K562 (cell line): ENCODE measurements around the gene NUDCD3. TPM values are rescaled to one million over a fixed set of nuclear protein-coding genes. Genes with fewer than 3 reads are reported as not detected.

Experiments used
- ADNP ChIP-seq: fragments of 200-800 bp; sonication (Bioruptor generic); IDR thresholded peaks from 2 replicates; pipeline ENCODE4 v1.6.1; 2016; ENCODE audit warnings: missing genetic modification characterization, missing compliant biosample characterization
- ARID2 ChIP-seq: fragments of 450-650 bp; IDR thresholded peaks from 2 replicates; pipeline ENCODE4 v1.6.1; 2017; ENCODE audit warnings: antibody characterized with exemption, mild to moderate bottlenecking
- ERF ChIP-seq: fragments of 450-650 bp; formaldehyde crosslinking; IDR thresholded peaks from 2 replicates; pipeline ENCODE4 v1.4.0; 2020; ENCODE audit warnings: mild to moderate bottlenecking, mixed read lengths
- FOSL1 ChIP-seq: fragments of 200-800 bp; sonication (Bioruptor generic); conservative IDR thresholded peaks from 2 replicates; pipeline ENCODE4 v1.6.1; 2016; ENCODE audit warnings: missing genetic modification characterization, missing compliant biosample characterization
- HDAC3 ChIP-seq: fragments of 450-650 bp; IDR thresholded peaks from 2 replicates; pipeline ENCODE4 v1.6.1; 2018; ENCODE audit warnings: borderline replicate concordance, mild to moderate bottlenecking, moderate library complexity; ENCODE audit not compliant: partially characterized antibody
- OTX1 ChIP-seq: fragments of 450-650 bp; formaldehyde crosslinking; IDR thresholded peaks from 2 replicates; pipeline ENCODE4 v1.4.0; 2022; ENCODE audit warnings: mild to moderate bottlenecking
- PHTF2 ChIP-seq: fragments of 250-450 bp; sonication (Bioruptor Pico); IDR thresholded peaks from 2 replicates; pipeline ENCODE4 v1.5.0; 2021; ENCODE audit warnings: mild to moderate bottlenecking
- POU5F1 ChIP-seq: fragments of 150-350 bp; IDR thresholded peaks from 2 replicates; pipeline ENCODE4 v1.6.1; 2014; ENCODE audit warnings: borderline replicate concordance, low read length, low read depth, mild to moderate bottlenecking; ENCODE audit not compliant: partially characterized antibody
- PRMT5 ChIP-seq: sonication (generic); formaldehyde crosslinking; IDR thresholded peaks from 2 replicates; pipeline ENCODE4 v1.5.0; 2020; ENCODE audit warnings: missing genetic modification reagents
- SRF ChIP-seq, 2 experiments: fragments of 250-450, 450-650 bp in 1 of 2; sonication (Bioruptor Pico) in 1 of 2; sonication (generic) in 1 of 2; formaldehyde crosslinking; IDR thresholded peaks; 2 replicates each; pipeline versions ENCODE4 v1.5.0 to v1.5.1; 2020 to 2022; ENCODE audit warnings: mild to moderate bottlenecking in 1 of 2, missing genetic modification reagents in 1 of 2
- TEAD1 ChIP-seq, 2 experiments: fragments of 450-650 bp in 1 of 2; sonication (generic) in 1 of 2; formaldehyde crosslinking; IDR thresholded peaks; 2 replicates each; pipeline versions ENCODE4 v1.4.0 to v1.8.0; 2020 to 2022; ENCODE audit warnings: mild to moderate bottlenecking in 2 of 2, missing genetic modification reagents in 1 of 2
- TOE1 ChIP-seq, 2 experiments: fragments of 450-650 bp in 1 of 2; sonication (generic) in 1 of 2; formaldehyde crosslinking in 1 of 2; IDR thresholded peaks; 2 replicates each; pipeline versions ENCODE4 v1.7.1 to v1.8.0; 2016 to 2022; ENCODE audit warnings: borderline replicate concordance in 2 of 2, mild to moderate bottlenecking in 2 of 2, antibody characterized with exemption in 1 of 2, inconsistent platforms in 1 of 2, low read depth in 1 of 2, missing genetic modification reagents in 1 of 2, moderate library complexity in 1 of 2
- XRCC3 ChIP-seq: fragments of 450-650 bp; IDR thresholded peaks from 2 replicates; pipeline ENCODE4 v1.6.1; 2017; ENCODE audit warnings: mild to moderate bottlenecking, moderate library complexity
- ZC3H11A ChIP-seq: IDR thresholded peaks from 2 replicates; pipeline ENCODE4 v1.6.1; 2012; ENCODE audit warnings: low read depth, low read length, improper control_type of control experiment
- ZKSCAN1 ChIP-seq: fragments of 150-350 bp; IDR thresholded peaks from 2 replicates; pipeline ENCODE4 v1.6.1; 2016; ENCODE audit warnings: low read depth, low read length
- ZNF175 ChIP-seq: fragments of 200-800 bp; sonication (Bioruptor generic); IDR thresholded peaks from 2 replicates; pipeline ENCODE4 v1.6.1; 2016; ENCODE audit warnings: low read depth, mild to moderate bottlenecking, missing genetic modification characterization, missing compliant biosample characterization
- ZNF3 ChIP-seq: fragments of 250-450 bp; sonication (Bioruptor Pico); IDR thresholded peaks from 2 replicates; pipeline ENCODE4 v1.5.0; 2021; ENCODE audit warnings: mild to moderate bottlenecking, moderate library complexity
- ZNF445 ChIP-seq: fragments of 250-450 bp; sonication (Bioruptor Pico); IDR thresholded peaks from 2 replicates; pipeline ENCODE4 v1.4.0; 2020; ENCODE audit warnings: low read depth, mild to moderate bottlenecking, moderate library complexity
- ZNF699 ChIP-seq: fragments of 250-450 bp; sonication (Bioruptor Pico); IDR thresholded peaks from 2 replicates; pipeline ENCODE4 v1.8.0; 2021; ENCODE audit warnings: mild to moderate bottlenecking, moderate library complexity; ENCODE audit not compliant: insufficient replicate concordance
- ZZZ3 ChIP-seq: fragments of 450-650 bp; IDR thresholded peaks from 2 replicates; pipeline ENCODE4 v1.6.1; 2016; ENCODE audit warnings: antibody characterized with exemption, mild to moderate bottlenecking, moderate library complexity
- polyA plus RNA-seq, 8 experiments: library from polyadenylated mRNA; depleted of rRNA in 4 of 8; stranded (reverse) in 5 of 8; unstranded in 3 of 8; fragments of >200 nt; fragmentation: Nextera tagmentation in 2 of 8; fragmentation: Illumina TruSeq in 1 of 8; extraction: Ambion mirVana in 2 of 8; extraction: Trizol in 1 of 8; gene quantifications; 2 replicates each; pipeline versions ENCODE4 v1.2.1 to v1.2.3, GENCODE V29; 2011 to 2014; ENCODE audit warnings: inconsistent platforms in 1 of 8, missing spikeins in 1 of 8
- total RNA-seq, 7 experiments: library from RNA; depleted of rRNA in 6 of 7; stranded (reverse); fragments of >200 nt in 6 of 7; fragmentation: Illumina TruSeq in 2 of 7; extraction: Trizol in 2 of 7; gene quantifications; 2 replicates each; pipeline versions ENCODE4 v1.2.1 to v1.2.3, GENCODE V29; 2011 to 2021; ENCODE audit warnings: low replicate concordance in 1 of 7
- TF ChIP-seq, protein P1 (sequence below): fragments of 450-650 bp; formaldehyde crosslinking; IDR thresholded peaks from 2 replicates; pipeline ENCODE4 v1.4.0; 2020; ENCODE audit warnings: mild to moderate bottlenecking, moderate library complexity
- TF ChIP-seq, protein P2 (sequence below): fragments of 250-450 bp; sonication (Bioruptor Pico); IDR thresholded peaks from 2 replicates; pipeline ENCODE4 v1.8.0; 2022; ENCODE audit warnings: moderate library complexity, mild to moderate bottlenecking, inconsistent platforms
- TF ChIP-seq, protein P3 (sequence below): fragments of 250-450 bp; sonication (Bioruptor Pico); IDR thresholded peaks from 2 replicates; pipeline ENCODE4 v1.4.0; 2020; ENCODE audit warnings: mild to moderate bottlenecking

NUDCD3 gene
- total and polyA plus RNA-seq, 9 of the 15 experiments (the other 6 are each of a cell fraction or from before 2014, with no cell fraction given): 24.8 to 64.2 (median 42.6) TPM

DNA sequence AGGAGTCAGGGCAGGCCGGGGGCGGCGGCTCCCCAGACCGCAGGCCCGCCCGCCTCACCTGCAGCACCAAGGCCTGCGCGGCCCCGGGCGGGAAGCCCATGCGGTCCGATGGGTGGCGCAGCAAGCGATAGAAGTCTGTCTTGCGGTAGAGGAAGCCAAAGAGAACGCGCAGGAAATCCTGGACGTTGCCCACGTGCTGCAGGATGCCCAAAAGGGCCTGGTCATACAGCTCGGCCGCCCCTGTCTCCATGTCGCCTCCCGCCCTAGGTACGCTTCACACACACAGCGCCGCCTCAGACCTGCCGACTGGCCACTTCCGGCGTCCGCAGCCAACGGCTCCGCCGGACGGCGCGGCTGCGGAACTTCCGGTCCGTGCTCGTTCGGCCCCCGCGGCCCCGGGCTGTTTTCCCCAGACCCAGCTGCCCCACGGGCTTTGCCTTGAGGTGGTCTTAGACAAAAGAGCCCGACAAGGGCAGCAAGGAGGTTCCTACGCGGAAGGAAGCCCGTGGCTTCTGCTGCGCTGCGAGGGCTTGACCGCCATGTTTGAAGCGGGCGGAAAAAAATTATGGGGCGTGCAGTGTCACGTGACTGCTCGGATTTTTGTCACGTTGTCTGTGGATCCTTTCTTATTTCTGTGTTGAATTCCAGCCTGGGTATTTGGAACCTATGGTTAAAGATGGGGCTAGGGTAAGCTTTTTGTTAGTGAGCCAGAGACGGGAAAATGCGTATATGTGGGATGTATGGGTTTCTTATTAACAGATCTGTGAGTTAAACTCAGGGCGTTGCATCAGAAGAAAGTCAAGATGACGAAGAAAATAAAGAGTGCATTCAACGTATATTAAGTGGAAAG lies at the start of gene NUDCD3 (continued):
- TF ChIP-seq PHTF2 (CRISPR knock-in tag) (0 out of 2 replicates have a peak, but pooled peaks have one; percentile 39), ARID2 (no peak), ZNF3 (no peak), ZNF699 (CRISPR knock-in tag) (no peak), ZNF445 (CRISPR knock-in tag) (0 out of 2 replicates have a peak, but pooled peaks have one; percentile 62), ZNF175 (CRISPR knock-in tag) (peak; percentile 73), TOE1 (IDR thresholded peaks at IDR 0.05; ENCODE audit: borderline replicate concordance) (peak; percentile 100), TOE1 (CRISPR knock-in tag; IDR thresholded peaks at IDR 0.05; ENCODE audit: borderline replicate concordance, low read depth) (no peak), PRMT5 (CRISPR knock-in tag) (0 out of 2 replicates have a peak, but pooled peaks have one; percentile 23), TEAD1 (CRISPR knock-in tag; IDR thresholded peaks at IDR 0.05) (peak; percentile 39 to 85; a peak in 2 of 4 replicates), ZZZ3 (no peak), XRCC3 (no peak), ERF (CRISPR knock-in tag) (peak; percentile 69; the same call in 1 of the 2 replicates), POU5F1 (no peak), FOSL1 (peak; percentile 65), SRF (CRISPR knock-in tag; IDR thresholded peaks at IDR 0.05) (peak in 1 of 2 experiments; percentile 65; a peak in 1 of 4 replicates), ZC3H11A (no peak), ADNP (tag) (no peak), HDAC3 (peak; percentile 30), ZKSCAN1 (no peak), OTX1 (CRISPR knock-in tag) (0 out of 2 replicates have a peak, but pooled peaks have one; percentile 10)
- TF ChIP-seq, protein P1, sequence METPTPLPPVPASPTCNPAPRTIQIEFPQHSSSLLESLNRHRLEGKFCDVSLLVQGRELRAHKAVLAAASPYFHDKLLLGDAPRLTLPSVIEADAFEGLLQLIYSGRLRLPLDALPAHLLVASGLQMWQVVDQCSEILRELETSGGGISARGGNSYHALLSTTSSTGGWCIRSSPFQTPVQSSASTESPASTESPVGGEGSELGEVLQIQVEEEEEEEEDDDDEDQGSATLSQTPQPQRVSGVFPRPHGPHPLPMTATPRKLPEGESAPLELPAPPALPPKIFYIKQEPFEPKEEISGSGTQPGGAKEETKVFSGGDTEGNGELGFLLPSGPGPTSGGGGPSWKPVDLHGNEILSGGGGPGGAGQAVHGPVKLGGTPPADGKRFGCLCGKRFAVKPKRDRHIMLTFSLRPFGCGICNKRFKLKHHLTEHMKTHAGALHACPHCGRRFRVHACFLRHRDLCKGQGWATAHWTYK (CRISPR knock-in tag): peak; percentile 65
- TF ChIP-seq, protein P2, sequence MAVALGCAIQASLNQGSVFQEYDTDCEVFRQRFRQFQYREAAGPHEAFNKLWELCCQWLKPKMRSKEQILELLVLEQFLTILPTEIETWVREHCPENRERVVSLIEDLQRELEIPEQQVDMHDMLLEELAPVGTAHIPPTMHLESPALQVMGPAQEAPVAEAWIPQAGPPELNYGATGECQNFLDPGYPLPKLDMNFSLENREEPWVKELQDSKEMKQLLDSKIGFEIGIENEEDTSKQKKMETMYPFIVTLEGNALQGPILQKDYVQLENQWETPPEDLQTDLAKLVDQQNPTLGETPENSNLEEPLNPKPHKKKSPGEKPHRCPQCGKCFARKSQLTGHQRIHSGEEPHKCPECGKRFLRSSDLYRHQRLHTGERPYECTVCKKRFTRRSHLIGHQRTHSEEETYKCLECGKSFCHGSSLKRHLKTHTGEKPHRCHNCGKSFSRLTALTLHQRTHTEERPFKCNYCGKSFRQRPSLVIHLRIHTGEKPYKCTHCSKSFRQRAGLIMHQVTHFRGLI (CRISPR knock-in tag): no peak
- TF ChIP-seq, protein P3, sequence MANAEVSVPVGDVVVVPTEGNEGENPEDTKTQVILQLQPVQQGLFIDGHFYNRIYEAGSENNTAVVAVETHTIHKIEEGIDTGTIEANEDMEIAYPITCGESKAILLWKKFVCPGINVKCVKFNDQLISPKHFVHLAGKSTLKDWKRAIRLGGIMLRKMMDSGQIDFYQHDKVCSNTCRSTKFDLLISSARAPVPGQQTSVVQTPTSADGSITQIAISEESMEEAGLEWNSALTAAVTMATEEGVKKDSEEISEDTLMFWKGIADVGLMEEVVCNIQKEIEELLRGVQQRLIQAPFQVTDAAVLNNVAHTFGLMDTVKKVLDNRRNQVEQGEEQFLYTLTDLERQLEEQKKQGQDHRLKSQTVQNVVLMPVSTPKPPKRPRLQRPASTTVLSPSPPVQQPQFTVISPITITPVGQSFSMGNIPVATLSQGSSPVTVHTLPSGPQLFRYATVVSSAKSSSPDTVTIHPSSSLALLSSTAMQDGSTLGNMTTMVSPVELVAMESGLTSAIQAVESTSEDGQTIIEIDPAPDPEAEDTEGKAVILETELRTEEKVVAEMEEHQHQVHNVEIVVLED (CRISPR knock-in tag): peak; percentile 80
